ENCODE measurements around the gene PRPS2.

DNA sequence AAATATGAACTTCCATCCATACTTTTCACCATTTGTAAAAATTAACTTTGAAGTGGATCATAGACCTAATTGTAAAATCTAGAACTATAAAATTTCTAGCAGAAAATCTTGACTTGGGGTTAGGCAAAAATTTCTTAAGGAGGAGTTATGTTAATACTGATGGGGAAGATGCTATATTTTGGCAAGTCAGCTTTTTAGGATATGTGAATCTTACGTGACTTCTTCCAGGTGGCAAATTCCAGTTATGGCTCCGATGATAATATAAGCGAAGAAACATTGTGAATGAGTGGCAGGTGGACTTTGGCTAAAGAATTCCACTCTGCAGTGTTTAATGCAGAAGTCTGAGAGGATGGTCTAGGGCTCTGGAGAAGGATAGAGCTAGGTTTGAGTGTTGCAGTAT, 1.5 kb downstream of the PRPS2 start:
- no peak for TF ChIP-seq GATA3 (IDR thresholded peaks at IDR 0.05; ENCODE audit: low read depth, low read length)
- no peak for TF ChIP-seq GATA2 (IDR thresholded peaks at IDR 0.05; ENCODE audit: low read depth, low read length)

All from SH-SY5Y (cell line).